NCI-H748 (cell line): ENCODE measurements around the gene EVA1B.

ENCODE experiments used
- DNase-seq: peaks from one replicate; lab custom pipeline; 2025; ENCODE audit not compliant: unreplicated experiment; lab: John Stamatoyannopoulos, UW

The EVA1B gene

GRCh38 chr1:36346741-36347370 is 23.4 kb upstream of the EVA1B start:
- no peak for DNase-seq

DNA sequence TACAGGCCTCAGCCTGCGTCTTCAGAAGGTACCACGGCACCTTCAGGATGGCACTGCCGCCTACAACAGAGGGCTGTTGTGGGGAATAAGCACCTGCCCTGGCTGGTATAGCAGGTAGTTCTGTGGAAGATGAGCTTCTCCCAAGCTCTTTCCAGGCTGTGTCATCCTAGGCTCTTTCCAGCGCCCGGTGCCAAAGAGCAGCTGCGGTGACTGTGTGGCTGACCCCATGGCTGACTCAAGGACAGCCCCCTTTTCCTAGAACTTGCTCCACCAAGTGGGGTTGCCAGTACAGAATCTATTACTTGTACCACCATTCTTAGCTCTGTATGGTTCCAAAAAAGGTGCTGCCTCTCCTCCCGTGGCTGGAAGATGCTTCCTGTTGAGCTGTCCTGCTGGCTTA is 21.9 kb upstream of the EVA1B start:
- DNase-seq = no peak

- DNase-seq = no peak
These were observed 20.9 kb upstream of the EVA1B start for GRCh38 chr1:36344395-36344680.

GRCh38 chr1:36343651-36344394 is 20.4 kb upstream of the EVA1B start:
- DNase-seq = no peak

DNA sequence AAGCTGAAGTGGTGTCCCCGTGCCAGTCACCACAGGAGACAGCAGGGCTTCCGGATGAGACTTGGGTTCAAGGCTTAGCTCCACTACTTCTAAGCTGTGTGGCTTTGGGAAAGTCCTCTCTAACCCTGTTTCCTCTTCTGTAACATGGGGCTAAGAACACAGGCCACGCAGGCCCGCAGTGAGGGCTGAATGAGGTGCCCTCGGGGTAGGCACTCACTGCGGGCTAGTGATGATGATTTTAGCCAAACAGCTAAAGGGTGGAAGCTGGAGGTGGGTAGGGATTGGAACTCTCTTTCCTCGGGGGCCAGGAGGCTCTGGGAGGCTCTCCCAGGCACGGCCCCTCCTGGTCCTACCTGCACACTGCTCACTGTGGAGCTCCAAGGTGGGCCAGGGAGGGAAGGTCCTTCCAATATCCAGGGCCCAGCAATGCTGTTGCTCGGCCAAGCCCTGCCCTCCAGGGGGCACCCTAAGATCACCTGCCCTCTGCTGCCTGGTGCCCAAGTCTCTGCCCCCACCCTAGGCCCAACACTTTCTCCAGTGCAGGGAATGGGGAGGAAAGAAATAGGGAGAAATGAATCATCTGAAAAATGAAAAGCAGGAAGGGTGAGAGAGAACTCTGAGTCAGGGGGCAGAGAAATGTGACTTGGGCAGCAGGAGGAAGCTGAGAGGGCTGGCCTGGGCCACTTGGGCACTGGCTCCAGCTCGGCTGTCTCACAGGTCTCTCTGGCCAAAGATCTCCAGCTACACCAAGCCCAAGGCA is 19.2 kb upstream of the EVA1B start:
- DNase-seq = no peak

DNA sequence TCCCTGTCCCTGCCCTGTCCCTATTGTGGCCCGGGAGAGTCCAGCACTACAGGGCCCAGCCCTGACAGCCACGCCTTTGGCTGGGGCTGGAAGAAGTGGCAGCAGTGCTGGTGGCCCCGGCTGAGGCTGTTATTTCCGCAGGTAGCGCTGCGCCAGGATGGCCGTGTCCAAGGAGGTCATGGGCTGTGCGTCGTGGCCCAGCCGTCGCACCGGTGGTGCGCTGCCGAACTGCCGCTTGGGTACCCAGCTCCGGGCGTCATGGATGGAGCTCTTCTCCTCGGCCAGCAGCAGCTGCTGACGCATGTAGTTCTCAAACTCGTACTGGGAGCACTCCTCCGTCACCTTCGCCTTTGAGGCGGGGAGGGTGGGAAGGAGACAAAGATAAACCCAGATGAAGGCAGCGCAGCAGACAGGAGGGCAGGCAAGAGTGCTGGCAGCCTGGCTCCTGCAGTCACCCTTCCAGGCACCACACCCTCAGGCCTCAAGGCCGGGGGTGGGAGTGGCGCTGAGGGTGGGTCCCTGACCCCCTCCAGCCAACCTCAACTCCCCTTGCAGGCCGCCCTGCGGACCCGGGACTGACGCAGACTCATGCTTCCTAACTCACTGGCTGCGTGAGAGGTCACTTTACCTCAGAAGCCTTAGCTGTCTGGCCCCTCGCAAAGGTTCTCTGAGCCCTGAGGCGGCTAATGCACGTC is 18.3 kb upstream of the EVA1B start:
- no peak for DNase-seq

GRCh38 chr1:36339615-36340014 is 16.2 kb upstream of the EVA1B start:
- no peak for DNase-seq

- DNase-seq = no peak
These were observed 15.8 kb upstream of the EVA1B start for GRCh38 chr1:36339215-36339614.

GRCh38 chr1:36337830-36338229 is 14.4 kb upstream of the EVA1B start:
- DNase-seq = no peak

GRCh38 chr1:36330940-36331339 is 7.5 kb upstream of the EVA1B start:
- DNase-seq = no peak

DNA sequence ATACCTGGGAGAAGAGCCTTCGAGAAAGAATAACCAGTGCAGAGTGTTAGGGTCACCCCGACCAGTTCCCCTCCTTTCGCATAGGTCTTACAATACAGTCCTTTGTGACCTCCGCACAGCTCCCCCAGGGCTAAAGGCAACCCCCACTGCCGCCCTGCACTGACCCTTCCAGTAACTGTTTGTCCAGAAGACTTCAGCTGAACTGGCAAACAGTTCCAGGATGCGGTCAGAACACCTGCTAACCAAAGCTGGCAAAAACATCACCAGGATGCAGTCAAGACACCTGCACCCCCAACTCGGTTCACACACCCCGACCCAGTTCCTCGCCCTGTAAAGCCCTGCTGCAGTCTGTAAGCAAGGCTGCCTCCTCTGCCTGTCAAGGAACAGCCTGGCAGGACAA is 6.4 kb upstream of the EVA1B start:
- DNase-seq = no peak

GRCh38 chr1:36328713-36329112 is 5.3 kb upstream of the EVA1B start:
- DNase-seq = peak; percentile 17

- DNase-seq = no peak
These were observed 4.6 kb upstream of the EVA1B start for GRCh38 chr1:36328088-36328480.

DNA sequence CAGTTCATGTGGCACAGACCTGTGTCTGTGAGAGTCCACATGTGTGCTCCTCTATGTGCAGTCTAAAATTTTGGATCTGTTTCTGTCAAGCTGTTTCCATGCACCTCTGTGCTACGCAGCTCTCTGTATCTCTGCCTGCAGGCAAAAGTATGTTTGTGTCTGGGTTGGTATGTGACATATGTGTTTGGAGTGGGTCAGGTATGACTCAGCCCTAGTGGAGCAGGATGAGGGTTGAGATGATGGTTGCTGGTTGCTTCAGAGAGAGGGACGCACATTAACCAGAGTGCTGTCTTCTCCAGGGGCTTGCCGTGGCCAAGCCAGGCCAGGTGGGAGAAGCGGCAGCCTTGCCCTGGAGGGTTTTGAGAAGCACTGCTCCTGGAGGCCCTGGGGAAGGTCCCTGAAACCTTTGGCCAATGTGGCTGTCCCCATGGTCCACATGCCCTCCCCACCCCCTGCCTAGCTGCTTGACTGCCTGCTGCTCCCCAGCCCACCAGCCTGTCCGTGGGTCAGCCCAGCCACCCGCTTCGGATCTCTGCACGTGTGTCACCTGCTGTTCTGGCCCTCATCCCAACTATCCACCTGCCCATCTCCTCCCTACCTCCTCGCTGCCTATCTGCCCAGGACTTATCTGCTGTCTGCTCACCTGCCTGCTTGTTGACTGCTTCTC is 4.1 kb upstream of the EVA1B start:
- DNase-seq = peak; percentile 5

GRCh38 chr1:36326499-36326898 is 3.1 kb upstream of the EVA1B start:
- DNase-seq = peak; percentile 11

DNA sequence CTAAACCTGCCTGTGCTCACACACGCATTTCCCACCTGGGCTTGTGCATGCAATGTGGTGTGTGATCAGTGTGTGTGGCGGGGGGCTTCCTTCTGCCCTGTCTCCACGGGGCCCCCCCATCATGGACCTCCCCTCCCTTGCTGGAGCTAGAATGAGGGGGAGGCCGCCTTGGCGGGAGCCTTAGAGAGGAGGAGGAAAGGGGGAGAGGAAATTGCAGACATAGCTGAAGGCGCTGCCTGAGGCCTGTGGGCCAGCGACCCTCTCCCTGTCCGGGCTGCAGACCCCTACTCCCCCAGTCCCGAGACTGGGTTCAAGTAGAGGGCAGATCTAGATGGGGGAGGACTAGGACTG is 883 bp upstream of the EVA1B start:
- no peak for DNase-seq

DNA sequence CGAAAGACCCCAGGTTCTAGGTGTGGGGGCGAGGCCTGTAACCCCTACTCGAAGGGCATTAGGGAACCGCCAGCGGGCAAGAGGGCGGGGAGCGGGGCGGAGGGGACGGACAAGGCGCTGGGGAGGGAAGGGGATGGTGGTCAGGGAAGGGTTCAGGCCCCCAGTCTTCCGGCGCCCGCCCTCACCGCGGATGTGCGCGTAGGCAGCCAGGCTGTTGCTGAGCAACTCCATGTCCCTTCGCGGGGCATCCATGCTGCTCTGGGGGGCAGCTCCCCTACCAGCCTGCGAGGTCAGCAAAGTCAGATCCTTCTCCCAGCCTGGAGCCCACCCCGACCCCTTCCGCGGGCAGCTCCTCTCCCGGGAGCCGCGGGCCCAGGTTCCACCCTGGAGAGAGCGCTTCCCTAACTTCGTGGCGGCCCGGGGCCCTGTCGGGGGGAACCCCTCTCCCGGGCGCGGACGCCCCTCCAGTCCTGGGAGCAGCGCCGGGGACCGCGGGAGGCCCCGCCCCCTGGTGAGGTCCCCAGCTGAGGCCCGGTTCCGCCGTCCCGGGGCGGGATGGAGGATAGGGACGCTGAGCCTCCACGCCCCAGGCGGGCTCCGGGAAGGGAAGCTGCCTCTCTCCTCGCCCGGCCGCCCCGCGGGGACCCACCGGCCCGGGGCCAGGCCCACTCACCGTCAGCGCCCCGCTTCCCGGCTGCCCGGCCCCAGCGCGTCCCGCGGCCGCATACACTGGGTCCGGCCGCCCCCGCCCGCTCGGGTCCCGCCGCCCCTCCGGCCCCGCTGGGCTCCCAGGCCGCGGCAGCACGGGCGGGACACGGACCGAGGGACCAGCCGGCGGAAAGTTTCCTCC is 434 bp downstream of the EVA1B start:
- peak; percentile 34 for DNase-seq

- DNase-seq = peak; percentile 26
These were observed 1.2 kb downstream of the EVA1B start for GRCh38 chr1:36322041-36322785.

GRCh38 chr1:36321119-36321951 is 2.1 kb downstream of the EVA1B start:
- peak; percentile 43 for DNase-seq
